Endothelial cell of umbilical vein (primary cell): ENCODE results near the gene ZDHHC17. TPM values are rescaled to one million over a fixed set of nuclear protein-coding genes. Genes with fewer than 3 reads are reported as not detected.

Experiments
- BruUV-seq: library from RNA; stranded (reverse); fragments of 400-500 nt; replicated peaks from 2 replicates; lab custom pipeline; 2021; lab: Mats Ljungman, UMichigan
- CTCF ChIA-PET: fragments of 300-600, 350-600 bp; sonication (Branson Sonifier 250); formaldehyde crosslinking; loops from one replicate; lab custom pipeline; 2021; ENCODE audit warnings: antibody characterized with exemption, inconsistent platforms; lab: Charles Lee
- POLR2A ChIA-PET: fragments of 300-600, 350-600 bp; sonication (Branson Sonifier 250); formaldehyde crosslinking; loops from one replicate; lab custom pipeline; 2021; ENCODE audit warnings: antibody characterized with exemption, inconsistent platforms; lab: Charles Lee
- DNase-seq: peaks from one replicate; pipeline ENCODE4 v3.0.0-alpha.2; 2011; ENCODE audit warnings: low read depth, low spot score
- FAIRE-seq: peaks from 2 replicates; lab custom pipeline; 2011; peaks lifted over from hg19 to GRCh38; lab: Jason Lieb, UNC
- H2AFZ ChIP-seq: 2 replicates; pipeline ENCODE4 v1.6.0; 2012; ENCODE audit warnings: low read depth, low read length, control low read depth, inconsistent platforms
- H3K27ac ChIP-seq: 2 replicates; pipeline ENCODE4 v1.5.1; 2011; ENCODE audit warnings: low read depth, mild to moderate bottlenecking, control low read depth, low read length, moderate library complexity; ENCODE audit not compliant: insufficient read depth
- H3K27me3 ChIP-seq, 2 experiments: 2 replicates each; pipeline versions ENCODE4 v1.6.0 to v1.6.1; 2011; ENCODE audit warnings: low read length in 2 of 2, mixed read lengths in 1 of 2; ENCODE audit not compliant: control insufficient read depth in 2 of 2, insufficient read depth in 2 of 2
- H3K36me3 ChIP-seq, 2 experiments: 2 replicates in 1 of 2; 3 replicates in 1 of 2; pipeline ENCODE4 v1.5.1; 2011; ENCODE audit warnings: low read length in 2 of 2, mild to moderate bottlenecking in 1 of 2, moderate library complexity in 1 of 2; ENCODE audit not compliant: control insufficient read depth in 2 of 2, insufficient read depth in 2 of 2; ENCODE audit errors: extremely low read depth in 1 of 2
- H3K4me1 ChIP-seq: 3 replicates; pipeline ENCODE4 v1.5.1; 2011; ENCODE audit warnings: mild to moderate bottlenecking, low read length; ENCODE audit not compliant: control insufficient read depth, insufficient read depth; ENCODE audit errors: extremely low read depth
- H3K4me2 ChIP-seq: 2 replicates; pipeline ENCODE4 v1.6.1; 2011; ENCODE audit warnings: low read length, control low read depth, mixed read lengths; ENCODE audit not compliant: insufficient read depth
- H3K4me3 ChIP-seq, 3 experiments: fragments of 200-600 bp in 1 of 3; sonication (generic), shearing (Covaris generic) in 1 of 3; replicated peaks in 1 of 3; 2 replicates each; pipeline ENCODE4 v1.5.1; 2011 to 2016; ENCODE audit warnings: control low read depth in 3 of 3, low read length in 3 of 3, mild to moderate bottlenecking in 2 of 3, inconsistent platforms in 1 of 3, low read depth in 1 of 3, moderate library complexity in 1 of 3; ENCODE audit not compliant: insufficient read depth in 1 of 3
- H3K79me2 ChIP-seq: 2 replicates; pipeline ENCODE4 v1.6.0; 2012; ENCODE audit warnings: low read length, inconsistent platforms; ENCODE audit not compliant: control insufficient read depth, insufficient read depth
- H3K9ac ChIP-seq: replicated peaks from 2 replicates; pipeline ENCODE3; 2011; ENCODE audit warnings: low read length, control low read depth; ENCODE audit not compliant: insufficient read depth; ENCODE audit errors: extremely low read depth
- H3K9me1 ChIP-seq: replicated peaks from 3 replicates; pipeline ENCODE4 v1.6.0; 2011; ENCODE audit warnings: mild to moderate bottlenecking, low read length; ENCODE audit not compliant: control insufficient read depth, insufficient read depth; ENCODE audit errors: extremely low read depth
- H3K9me3 ChIP-seq: replicated peaks from 2 replicates; pipeline ENCODE4 v1.5.1; 2012; ENCODE audit warnings: low read length, inconsistent platforms; ENCODE audit not compliant: control insufficient read depth, insufficient read depth
- H4K20me1 ChIP-seq: replicated peaks from 2 replicates; pipeline ENCODE3; 2011; ENCODE audit warnings: mild to moderate bottlenecking, low read length; ENCODE audit not compliant: control insufficient read depth, insufficient read depth; ENCODE audit errors: extremely low read depth
- CTCF ChIP-seq, 2 donors: IDR thresholded peaks; 1 replicate in 1 of 2; 2 replicates in 1 of 2; pipeline ENCODE4 v1.5.1; 2011; ENCODE audit warnings: low read length in 2 of 2, mild to moderate bottlenecking in 2 of 2, moderate library complexity in 2 of 2, control low read depth in 1 of 2, inconsistent platforms in 1 of 2, low read depth in 1 of 2; ENCODE audit not compliant: insufficient read depth in 1 of 2; ENCODE audit errors: extremely low read depth in 1 of 2
- EZH2 ChIP-seq: IDR thresholded peaks from 2 replicates; pipeline ENCODE4 v1.6.1; 2012; ENCODE audit warnings: borderline replicate concordance, low read depth, mild to moderate bottlenecking, moderate library complexity, low read length, inconsistent platforms; ENCODE audit not compliant: severe bottlenecking
- FOS ChIP-seq: IDR thresholded peaks from 2 replicates; pipeline ENCODE4 v1.6.1; 2011; ENCODE audit warnings: mild to moderate bottlenecking, low read length, moderate library complexity, borderline replicate concordance; ENCODE audit not compliant: insufficient read depth
- GATA2 ChIP-seq: IDR thresholded peaks from 2 replicates; pipeline ENCODE4 v1.7.0; 2011; ENCODE audit warnings: low read depth, mild to moderate bottlenecking, moderate library complexity, mixed read lengths, low read length; ENCODE audit not compliant: insufficient read length, insufficient read depth
- JUN ChIP-seq: IDR thresholded peaks from 2 replicates; pipeline ENCODE4 v1.6.1; 2011; ENCODE audit warnings: borderline replicate concordance, low read depth; ENCODE audit not compliant: insufficient read length, insufficient read depth
- MYC ChIP-seq: IDR thresholded peaks from one replicate; pipeline ENCODE4 v1.6.1; 2011; ENCODE audit warnings: mild to moderate bottlenecking, low read depth, low read length
- POLR2A ChIP-seq: IDR thresholded peaks from 2 replicates; pipeline ENCODE4 v1.6.1; 2012; ENCODE audit warnings: low read depth, mild to moderate bottlenecking, control low read depth, low read length
- POLR2AphosphoS5 ChIP-seq: IDR thresholded peaks from 2 replicates; pipeline ENCODE4 v1.6.1; 2012; ENCODE audit warnings: low read depth, mild to moderate bottlenecking, control low read depth, low read length, moderate library complexity; ENCODE audit not compliant: insufficient read depth
- dilution Hi-C: fragments of 300-500 bp; cut with MboI; formaldehyde crosslinking; loops from one replicate; pipeline ENCODE4 v1.15.0; 2019; ENCODE audit warnings: low sequenced_read_pairs; ENCODE audit not compliant: extremely low pct_ligation_motif_present
- intact Hi-C: fragments of 100-400 bp; cut with micrococcal nuclease; formaldehyde crosslinking; loops from one replicate; pipeline ENCODE4 v1.10.0; 2022
- polyA plus RNA-seq, 4 experiments: library from polyadenylated mRNA; depleted of rRNA in 3 of 4; stranded (reverse) in 3 of 4; unstranded in 1 of 4; fragments of >200 nt; gene quantifications; 2 replicates each; pipeline versions ENCODE4 v1.2.1 to v1.2.3, GENCODE V29; 2011 to 2012; ENCODE audit warnings: missing spikeins in 1 of 4
- total RNA-seq: library from RNA; stranded (reverse); gene quantifications from 2 replicates; pipeline ENCODE4 v1.2.3, GENCODE V29; 2021
- TF ChIP-seq, protein P1 (sequence below): IDR thresholded peaks from 2 replicates; pipeline ENCODE4 v1.6.1; 2011; ENCODE audit not compliant: insufficient read depth, insufficient read length

ZDHHC17 gene
- total and polyA plus RNA-seq, 2 donors (not counting 3 experiments of a cell fraction or from before 2014, with no cell fraction given) = 21.2 to 26.9 TPM

DNA sequence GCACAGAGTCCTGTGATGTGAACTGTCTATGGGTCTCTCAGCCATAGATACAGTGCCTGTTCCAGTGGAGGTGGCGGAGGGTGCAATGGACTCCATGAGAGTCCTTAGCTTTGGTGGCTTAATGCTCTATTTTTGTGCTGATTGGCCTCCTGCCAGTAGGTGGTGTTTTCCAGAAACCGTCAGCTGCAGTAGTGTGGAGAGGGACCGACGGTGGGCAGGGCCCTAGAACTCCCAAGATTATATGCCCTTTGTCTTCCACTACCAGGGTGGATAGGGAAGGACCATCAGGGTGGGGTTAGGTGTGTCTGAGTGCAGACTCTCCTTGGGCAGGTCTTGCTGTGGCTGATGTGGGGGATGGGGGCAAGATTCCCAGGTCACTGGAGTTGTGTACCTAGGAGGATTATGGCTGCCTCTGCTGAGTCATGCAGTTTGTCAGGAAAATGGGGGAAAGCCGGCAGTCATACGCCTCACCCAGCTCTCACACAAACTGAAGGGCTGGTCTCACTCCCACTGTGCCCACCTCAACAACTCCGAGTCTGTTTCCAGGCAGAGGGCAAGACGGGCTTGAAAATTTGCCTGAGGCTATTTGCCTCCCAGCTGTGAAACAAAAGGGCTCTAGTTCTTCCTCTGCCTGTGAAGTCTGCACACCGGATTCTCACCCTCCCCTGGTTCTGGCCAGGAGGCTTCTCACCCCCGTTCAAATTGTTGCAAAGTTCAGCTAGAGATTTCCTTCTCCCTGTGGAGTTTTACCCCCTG is 24.9 kb upstream of the ZDHHC17 start:
- CTCF ChIA-PET = interaction anchor here (1.6 kb wide), 1 partner anchor 55 kb away, joined by 3 read pairs; no protein-coding TSS in a partner anchor
- FAIRE-seq (no peak), DNase-seq (no peak)
- no peak for TF ChIP-seq FOS
- no peak for TF ChIP-seq CTCF (IDR thresholded peaks at IDR 0.05; ENCODE audit: extremely low read depth in 1 of 2, insufficient read depth in 1 of 2, low read depth in 1 of 2, low read length in 2 of 2)
- TF ChIP-seq, protein P1, sequence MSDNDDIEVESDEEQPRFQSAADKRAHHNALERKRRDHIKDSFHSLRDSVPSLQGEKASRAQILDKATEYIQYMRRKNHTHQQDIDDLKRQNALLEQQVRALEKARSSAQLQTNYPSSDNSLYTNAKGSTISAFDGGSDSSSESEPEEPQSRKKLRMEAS = no peak
- TF ChIP-seq JUN = no peak
- no peak for TF ChIP-seq POLR2A
- TF ChIP-seq MYC = no peak
- no peak for TF ChIP-seq POLR2AphosphoS5
- TF ChIP-seq GATA2 = no peak
- no peak for TF ChIP-seq EZH2
- Histone ChIP-seq H2AFZ (no peak overlapping the region), H3K4me2 (no peak overlapping the region), H3K4me1 (no peaks in the 10 kb centered on the region), H3K4me3 (no peak overlapping the region), H3K27me3 (peaks cover 2 to 3% of the 10 kb centered on the region in 2 experiments), H3K9me1 (no peaks in the 10 kb centered on the region), H3K36me3 (no peaks in the 10 kb centered on the region), H3K9me3 (no peaks in the 10 kb centered on the region), H3K9ac (no peak overlapping the region), H4K20me1 (no peaks in the 10 kb centered on the region), H3K27ac (no peak overlapping the region), H3K79me2 (no peaks in the 10 kb centered on the region)
- BruUV-seq = no TSS peak
- dilution Hi-C loops = no loop called here
- intact Hi-C loops = no loop called here
- POLR2A ChIA-PET = no interaction called here
